Thyroid gland (tissue), 4 donors: Measurements from ENCODE around the gene EMILIN3. TPM values are rescaled to one million over a fixed set of nuclear protein-coding genes. Genes with fewer than 3 reads are reported as not detected.

Experiments
- DNase-seq, 2 donors: peaks; one replicate each; pipeline ENCODE4 v3.0.0-alpha.2; 2019
- H3K27ac ChIP-seq, 3 donors: fragments of 200-600 bp; sonication (generic); 1 replicate in 2 of 3; 2 replicates in 1 of 3; pipeline ENCODE4 v1.5.1; 2016 to 2019; ENCODE audit warnings: mild to moderate bottlenecking in 1 of 3, moderate library complexity in 1 of 3
- H3K27me3 ChIP-seq: fragments of 200-600 bp; sonication (generic); one replicate; pipeline ENCODE4 v1.5.1; 2019
- H3K36me3 ChIP-seq, 2 donors: fragments of 200-600 bp; sonication (generic); one replicate each; pipeline ENCODE4 v1.5.1; 2016 to 2019
- H3K4me1 ChIP-seq, 2 donors: fragments of 200-600 bp; sonication (generic); one replicate each; pipeline ENCODE4 v1.5.1; 2017 to 2019
- H3K4me3 ChIP-seq, 3 donors: fragments of 200-600 bp; sonication (generic); replicated peaks in 1 of 3; 1 replicate in 2 of 3; 2 replicates in 1 of 3; pipeline ENCODE4 v1.5.1; 2016; ENCODE audit warnings: mild to moderate bottlenecking in 1 of 3
- H3K9me3 ChIP-seq: fragments of 200-600 bp; sonication (generic); one replicate; pipeline ENCODE4 v1.5.1; 2017
- CTCF ChIP-seq, 6 experiments: fragments of 200-600 bp in 3 of 6; fragments of 450-650 bp in 3 of 6; sonication (generic) in 3 of 6; IDR thresholded peaks; one replicate each; pipeline ENCODE4 v1.5.1; 2016 to 2019; ENCODE audit warnings: antibody characterized with exemption in 6 of 6, mild to moderate bottlenecking in 2 of 6, inconsistent platforms in 1 of 6, moderate library complexity in 1 of 6
- POLR2A ChIP-seq, 2 donors: fragments of 450-650 bp; IDR thresholded peaks; one replicate each; pipeline ENCODE4 v1.6.1; 2017; ENCODE audit warnings: antibody characterized with exemption in 2 of 2, mild to moderate bottlenecking in 2 of 2, moderate library complexity in 1 of 2
- WGBS, 2 donors: methylation state at CpG; one replicate each; pipeline ENCODE4 v1.1.5; 2017; 5-methylcytosine and 5-hydroxymethylcytosine counted together
- intact Hi-C: fragments of 100-400 bp; cut with DNase I; formaldehyde crosslinking; loops from one replicate; pipeline ENCODE4 v1.15.1; 2023
- total RNA-seq, 4 donors: library from RNA; depleted of rRNA; stranded (reverse); fragments of >200 nt; gene quantifications; one replicate each; pipeline ENCODE4 v1.2.3, GENCODE V29; 2016

Gene EMILIN3
- total RNA-seq, 4 donors from 2014 or later = 0.27 to 1.3 (median 0.61) TPM

DNA sequence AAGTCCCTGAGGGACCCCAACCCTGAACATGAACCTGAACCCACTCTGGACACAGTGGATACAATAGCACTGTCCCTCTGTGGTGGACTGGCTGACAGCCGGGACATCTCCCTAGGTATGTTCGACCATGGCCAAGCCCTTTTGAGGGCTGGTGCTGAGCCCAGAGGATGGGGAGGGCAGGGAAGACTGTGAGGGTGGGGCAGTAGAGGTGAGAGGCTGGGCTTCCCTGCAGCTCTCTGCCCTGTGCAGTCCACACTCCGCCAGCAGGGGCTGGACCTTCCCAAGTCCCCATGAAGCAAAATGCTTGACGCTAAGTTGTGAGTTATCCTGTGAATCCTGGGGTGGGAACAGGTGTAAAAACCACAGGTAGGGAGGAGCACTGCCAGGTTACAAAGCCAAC is 14.5 kb downstream of the EMILIN3 start:
- WGBS, 2 donors = 79 to 87% methylated on average over 4 of the region's 4 CpGs
- H3K9me3 ChIP-seq = no peaks in the 10 kb centered on the region
- no peak overlapping the region for H3K4me3 ChIP-seq
- H3K36me3 ChIP-seq = peaks cover 30 to 49% of the 10 kb centered on the region in 2 donors
- no peaks in the 10 kb centered on the region for H3K4me1 ChIP-seq
- no peak overlapping the region for H3K27ac ChIP-seq
- TF ChIP-seq POLR2A (IDR thresholded peaks at IDR 0.05) (no peak), CTCF (IDR thresholded peaks at IDR 0.05) (no peak)
- intact Hi-C loops = no loop called here
- no peaks in the 10 kb centered on the region for H3K27me3 ChIP-seq
- no peak for DNase-seq

DNA sequence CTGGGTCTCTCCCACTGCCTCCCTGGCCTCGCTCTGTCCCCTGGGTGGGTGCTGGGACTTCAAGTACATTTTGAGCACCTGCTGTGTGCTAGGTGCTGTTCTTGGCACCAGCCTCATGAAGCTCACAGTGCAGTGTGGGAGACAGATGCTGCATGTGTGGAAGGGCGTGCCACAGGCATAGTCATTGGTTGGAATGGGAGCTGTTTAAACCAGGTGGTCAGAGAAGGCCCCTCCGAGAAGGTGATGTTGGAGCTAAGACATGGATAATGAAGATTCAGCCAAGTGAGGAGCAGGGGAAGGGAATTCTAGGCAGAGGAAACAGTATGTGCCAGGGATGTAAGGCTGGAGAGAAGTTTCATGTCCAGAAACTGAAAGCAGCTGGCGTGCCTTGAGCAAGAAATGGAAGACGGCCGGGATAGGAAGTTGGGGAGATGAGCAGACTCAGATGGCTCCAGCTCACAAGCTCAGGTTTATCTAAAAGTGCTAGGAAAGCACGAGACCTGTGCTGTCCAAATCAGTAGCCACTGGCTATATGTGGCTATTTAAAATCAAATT is 16.1 kb downstream of the EMILIN3 start:
- no peak for DNase-seq
- TF ChIP-seq CTCF (IDR thresholded peaks at IDR 0.05) (no peak), POLR2A (IDR thresholded peaks at IDR 0.05) (no peak)
- no peak overlapping the region for H3K4me3 ChIP-seq
- WGBS, 2 donors = 92% methylated on average over 6 to 7 of the region's 7 CpGs
- intact Hi-C loops = no loop called here
- no peaks in the 10 kb centered on the region for H3K4me1 ChIP-seq
- no peaks in the 10 kb centered on the region for H3K27me3 ChIP-seq
- no peak overlapping the region for H3K27ac ChIP-seq
- peaks cover 24 to 40% of the 10 kb centered on the region in 2 donors for H3K36me3 ChIP-seq
- no peaks in the 10 kb centered on the region for H3K9me3 ChIP-seq

- intact Hi-C loops = loop anchor here (5.0 kb wide), 1 partner anchor 62 kb away; no protein-coding TSS in a partner anchor
- TF ChIP-seq POLR2A (IDR thresholded peaks at IDR 0.05) = no peak
- Histone ChIP-seq H3K9me3 (no peaks in the 10 kb centered on the region), H3K27me3 (no peaks in the 10 kb centered on the region), H3K4me3 (no peak overlapping the region), H3K36me3 (peaks cover 22 to 40% of the 10 kb centered on the region in 2 donors), H3K27ac (no peak overlapping the region), H3K4me1 (peaks cover 0 to 2% of the 10 kb centered on the region in 2 donors)
- 93% methylated on average over 7 of the region's 7 CpGs; no CpG with 5 or more reads in 1 of the 2 donors for WGBS, 2 donors
- DNase-seq = no peak
Observed at GRCh38 chr20:41349943-41350342, 16.7 kb downstream of the EMILIN3 start.

- intact Hi-C loops = loop anchor here (5.0 kb wide), 1 partner anchor 63 kb away; no protein-coding TSS in a partner anchor
- DNase-seq = no peak
- Histone ChIP-seq H3K4me3 (no peak overlapping the region), H3K36me3 (peaks cover 22 to 40% of the 10 kb centered on the region in 2 donors), H3K27me3 (no peaks in the 10 kb centered on the region), H3K4me1 (peaks cover 6 to 7% of the 10 kb centered on the region in 2 donors), H3K9me3 (no peaks in the 10 kb centered on the region), H3K27ac (no peak overlapping the region)
- TF ChIP-seq POLR2A (IDR thresholded peaks at IDR 0.05) (no peak), CTCF (IDR thresholded peaks at IDR 0.05) (no peak)
- WGBS, 2 donors = 95 to 96% methylated on average over 2 of the region's 2 CpGs
Observed at GRCh38 chr20:41349266-41349665, 17.4 kb downstream of the EMILIN3 start.

DNA sequence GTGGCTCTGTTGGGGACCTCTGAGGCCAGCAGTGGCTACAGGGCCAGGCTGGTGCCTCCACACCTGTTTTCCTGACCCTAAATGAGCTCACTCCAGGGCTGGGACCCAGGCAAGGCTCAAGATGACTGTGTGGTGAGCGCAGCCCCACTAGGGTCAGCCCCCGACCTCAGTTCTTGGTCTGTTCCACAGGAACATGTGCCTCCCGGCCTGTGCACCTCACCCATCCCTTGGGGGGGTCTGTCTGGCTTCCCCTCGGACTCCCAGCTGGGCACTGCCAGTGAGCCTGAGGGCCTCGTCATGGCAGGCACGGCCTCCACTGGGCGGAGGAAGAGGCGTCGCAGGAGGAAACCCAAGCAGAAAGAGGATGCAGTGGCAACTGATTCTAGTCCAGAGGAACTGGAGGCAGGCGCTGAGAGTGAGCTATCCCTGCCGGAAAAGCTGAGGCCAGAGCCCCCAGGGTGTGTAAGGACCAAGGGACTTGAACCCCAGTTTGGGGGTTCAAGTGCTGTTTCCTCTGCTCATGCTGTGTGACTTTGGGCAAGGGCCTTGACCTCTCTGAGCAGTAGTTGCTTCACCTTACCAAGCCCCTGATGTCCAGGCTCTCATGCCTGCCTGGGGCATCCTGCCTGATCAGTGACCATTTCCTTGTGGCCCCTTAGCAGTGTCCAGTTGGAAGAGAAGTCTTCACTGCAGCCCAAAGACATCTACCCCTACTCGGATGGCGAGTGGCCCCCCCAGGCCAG is 18.0 kb downstream of the EMILIN3 start:
- peaks cover 22 to 40% of the 10 kb centered on the region in 2 donors for H3K36me3 ChIP-seq
- H3K4me1 ChIP-seq = peaks cover 7 to 12% of the 10 kb centered on the region in 2 donors
- intact Hi-C loops = loop anchor here (5.0 kb wide), 1 partner anchor 64 kb away; no protein-coding TSS in a partner anchor
- TF ChIP-seq CTCF (IDR thresholded peaks at IDR 0.05) (no peak), POLR2A (IDR thresholded peaks at IDR 0.05) (no peak)
- no peaks in the 10 kb centered on the region for H3K9me3 ChIP-seq
- no peak overlapping the region for H3K4me3 ChIP-seq
- H3K27me3 ChIP-seq = no peaks in the 10 kb centered on the region
- no peak for DNase-seq
- no peak overlapping the region for H3K27ac ChIP-seq
- 97 to 98% methylated on average over 11 to 12 of the region's 13 CpGs for WGBS, 2 donors
